HCT116 (cell line): ENCODE results near the gene HIC1.

Experiments
- CEBPB ChIP-seq: IDR thresholded peaks from 2 replicates; pipeline ENCODE4 v1.6.1; 2012; ENCODE audit warnings: low read depth
- POLR2AphosphoS5 ChIP-seq: IDR thresholded peaks from 2 replicates; pipeline ENCODE4 v1.6.1; 2011; ENCODE audit warnings: mild to moderate bottlenecking, low read depth, low read length, moderate library complexity
- RAD21 ChIP-seq: IDR thresholded peaks from 2 replicates; pipeline ENCODE4 v1.6.1; 2012; ENCODE audit warnings: low read depth, mild to moderate bottlenecking
- ZNF274 ChIP-seq: fragments of 200-500 bp; sonication (Bioruptor generic); IDR thresholded peaks from 2 replicates; pipeline ENCODE4 v1.6.1; 2014; ENCODE audit warnings: mild to moderate bottlenecking, low read depth, low read length, inconsistent platforms
- TF ChIP-seq, protein P1 (sequence below), 3 experiments: fragments of 200-600 bp in 1 of 3; sonication (generic) in 1 of 3; IDR thresholded peaks in 2 of 3; conservative IDR thresholded peaks in 1 of 3; 2 replicates each; pipeline ENCODE4 v1.5.1; 2012 to 2017; ENCODE audit warnings: low read depth in 2 of 3, low read length in 2 of 3, antibody characterized with exemption in 1 of 3, borderline replicate concordance in 1 of 3, control low read depth in 1 of 3, mild to moderate bottlenecking in 1 of 3, mixed read lengths in 1 of 3, mixed run types in 1 of 3, moderate library complexity in 1 of 3; ENCODE audit not compliant: insufficient read depth in 1 of 3
- TF ChIP-seq, protein P2 (sequence below): IDR thresholded peaks from 2 replicates; pipeline ENCODE4 v1.6.1; 2012

GRCh38 chr17:2028234-2028614 lies 26.7 kb upstream of the HIC1 start:
- TF ChIP-seq, protein P1, sequence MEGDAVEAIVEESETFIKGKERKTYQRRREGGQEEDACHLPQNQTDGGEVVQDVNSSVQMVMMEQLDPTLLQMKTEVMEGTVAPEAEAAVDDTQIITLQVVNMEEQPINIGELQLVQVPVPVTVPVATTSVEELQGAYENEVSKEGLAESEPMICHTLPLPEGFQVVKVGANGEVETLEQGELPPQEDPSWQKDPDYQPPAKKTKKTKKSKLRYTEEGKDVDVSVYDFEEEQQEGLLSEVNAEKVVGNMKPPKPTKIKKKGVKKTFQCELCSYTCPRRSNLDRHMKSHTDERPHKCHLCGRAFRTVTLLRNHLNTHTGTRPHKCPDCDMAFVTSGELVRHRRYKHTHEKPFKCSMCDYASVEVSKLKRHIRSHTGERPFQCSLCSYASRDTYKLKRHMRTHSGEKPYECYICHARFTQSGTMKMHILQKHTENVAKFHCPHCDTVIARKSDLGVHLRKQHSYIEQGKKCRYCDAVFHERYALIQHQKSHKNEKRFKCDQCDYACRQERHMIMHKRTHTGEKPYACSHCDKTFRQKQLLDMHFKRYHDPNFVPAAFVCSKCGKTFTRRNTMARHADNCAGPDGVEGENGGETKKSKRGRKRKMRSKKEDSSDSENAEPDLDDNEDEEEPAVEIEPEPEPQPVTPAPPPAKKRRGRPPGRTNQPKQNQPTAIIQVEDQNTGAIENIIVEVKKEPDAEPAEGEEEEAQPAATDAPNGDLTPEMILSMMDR (IDR thresholded peaks at IDR 0.05 in 2 of 3, conservative IDR thresholded peaks at IDR 0.05 in 1 of 3; ENCODE audit: borderline replicate concordance in 1 of 3, insufficient read depth in 1 of 3, low read depth in 2 of 3, low read length in 2 of 3) = no peak
- no peak for TF ChIP-seq RAD21
- TF ChIP-seq ZNF274 = no peak
- TF ChIP-seq, protein P2, sequence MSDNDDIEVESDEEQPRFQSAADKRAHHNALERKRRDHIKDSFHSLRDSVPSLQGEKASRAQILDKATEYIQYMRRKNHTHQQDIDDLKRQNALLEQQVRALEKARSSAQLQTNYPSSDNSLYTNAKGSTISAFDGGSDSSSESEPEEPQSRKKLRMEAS = no peak
- TF ChIP-seq CEBPB = no peak
- no peak for TF ChIP-seq POLR2AphosphoS5
